Measurements from ENCODE around the gene CLNK.

Gene CLNK

DNA sequence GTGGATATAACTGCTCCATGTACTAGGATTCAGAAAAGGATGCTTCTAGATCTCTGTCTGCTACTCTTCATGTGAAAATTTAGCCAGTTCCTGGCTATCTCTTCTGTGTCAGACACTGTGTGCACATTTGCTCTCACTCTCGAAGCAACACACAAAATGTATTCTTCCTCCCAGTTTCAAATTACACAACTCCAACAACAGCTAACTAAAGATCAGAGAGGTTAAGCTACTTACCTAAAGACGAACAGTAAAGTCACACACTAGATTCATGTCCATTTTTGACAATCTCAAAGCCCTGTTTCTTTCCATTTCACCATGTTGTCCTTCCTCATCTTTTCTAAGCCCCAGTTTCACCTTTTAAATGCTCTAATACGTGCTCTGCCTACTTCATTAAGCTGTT is 2.2 kb downstream of the CLNK start:
- DNase-seq (ENCODE audit: low read depth) = no peak
- TF ChIP-seq, protein P1, sequence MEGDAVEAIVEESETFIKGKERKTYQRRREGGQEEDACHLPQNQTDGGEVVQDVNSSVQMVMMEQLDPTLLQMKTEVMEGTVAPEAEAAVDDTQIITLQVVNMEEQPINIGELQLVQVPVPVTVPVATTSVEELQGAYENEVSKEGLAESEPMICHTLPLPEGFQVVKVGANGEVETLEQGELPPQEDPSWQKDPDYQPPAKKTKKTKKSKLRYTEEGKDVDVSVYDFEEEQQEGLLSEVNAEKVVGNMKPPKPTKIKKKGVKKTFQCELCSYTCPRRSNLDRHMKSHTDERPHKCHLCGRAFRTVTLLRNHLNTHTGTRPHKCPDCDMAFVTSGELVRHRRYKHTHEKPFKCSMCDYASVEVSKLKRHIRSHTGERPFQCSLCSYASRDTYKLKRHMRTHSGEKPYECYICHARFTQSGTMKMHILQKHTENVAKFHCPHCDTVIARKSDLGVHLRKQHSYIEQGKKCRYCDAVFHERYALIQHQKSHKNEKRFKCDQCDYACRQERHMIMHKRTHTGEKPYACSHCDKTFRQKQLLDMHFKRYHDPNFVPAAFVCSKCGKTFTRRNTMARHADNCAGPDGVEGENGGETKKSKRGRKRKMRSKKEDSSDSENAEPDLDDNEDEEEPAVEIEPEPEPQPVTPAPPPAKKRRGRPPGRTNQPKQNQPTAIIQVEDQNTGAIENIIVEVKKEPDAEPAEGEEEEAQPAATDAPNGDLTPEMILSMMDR (IDR thresholded peaks at IDR 0.05; ENCODE audit: low read length, missing control alignments) = no peak

DNA sequence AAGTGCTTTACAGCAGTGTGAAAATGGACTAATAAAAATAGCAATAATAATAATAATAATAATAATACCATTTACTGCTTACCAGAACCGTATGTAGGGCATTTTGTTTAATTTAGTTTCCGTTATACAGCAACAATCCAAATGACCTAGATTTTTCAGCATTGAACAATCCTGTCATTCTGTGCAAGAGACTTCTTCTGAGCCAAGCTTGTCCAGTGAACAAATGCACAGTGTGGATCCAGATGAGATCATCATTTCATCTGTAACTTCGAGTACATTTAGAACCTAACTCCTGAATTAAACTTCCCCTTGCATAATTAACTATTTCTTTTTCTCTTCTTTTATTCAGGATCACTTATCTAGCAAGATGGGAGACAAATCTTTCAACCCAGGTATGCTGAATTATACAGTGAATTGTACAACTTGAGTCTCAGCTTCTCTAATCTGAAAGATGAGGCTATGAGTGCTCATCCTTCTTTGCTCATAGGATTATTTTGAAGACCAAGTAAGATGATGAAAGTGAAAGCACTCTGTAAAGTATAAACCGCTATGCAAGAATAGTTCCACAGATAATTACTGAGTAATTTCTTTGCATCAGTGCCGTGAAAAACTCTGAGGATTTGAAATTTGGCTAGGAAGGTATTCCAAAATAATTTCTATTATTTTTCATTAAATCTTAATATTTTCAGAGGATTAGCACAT is 6.6 kb downstream of the CLNK start:
- H3K4me3 ChIP-seq (replicated peaks; ENCODE audit: low read depth, low read length) = no peak overlapping the region
- DNase-seq (ENCODE audit: low read depth) = no peak
- TF ChIP-seq, protein P1 (IDR thresholded peaks at IDR 0.05; ENCODE audit: low read length, missing control alignments) = no peak

More for the DNA sequence above, 2.2 kb downstream of the CLNK start:
- no peak overlapping the region for H3K4me3 ChIP-seq (replicated peaks; ENCODE audit: low read depth, low read length)

DNA sequence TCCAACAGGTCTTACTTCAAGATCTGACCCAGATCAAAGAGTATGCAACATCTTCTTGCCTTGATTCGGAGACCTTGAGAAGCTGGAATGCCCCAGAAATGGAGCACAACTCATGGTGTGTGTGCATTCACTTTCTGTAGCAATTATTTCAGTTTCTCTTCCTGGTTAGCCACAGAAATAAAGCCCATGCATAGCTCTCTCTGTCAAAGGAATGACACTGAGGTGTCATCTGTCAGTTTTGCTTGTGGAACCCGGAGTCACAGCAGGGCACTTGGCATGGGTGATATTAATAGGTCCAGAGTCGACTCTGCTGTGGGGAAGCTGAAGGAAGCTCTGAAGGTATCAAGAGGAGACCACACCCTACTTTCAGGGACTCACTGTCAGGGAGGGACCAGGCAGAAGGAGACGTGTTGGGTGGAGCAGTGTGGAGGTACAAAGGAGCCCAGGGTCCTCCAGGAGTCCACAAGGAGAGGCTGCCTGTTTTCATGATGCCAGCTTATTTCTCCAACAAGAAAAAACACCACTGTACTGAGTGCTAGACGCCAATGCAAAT is 10.7 kb downstream of the CLNK start:
- TF ChIP-seq, protein P1 (IDR thresholded peaks at IDR 0.05; ENCODE audit: low read length, missing control alignments) = no peak
- DNase-seq (ENCODE audit: low read depth) = no peak
- H3K4me3 ChIP-seq (replicated peaks; ENCODE audit: low read depth, low read length) = no peak overlapping the region

DNA sequence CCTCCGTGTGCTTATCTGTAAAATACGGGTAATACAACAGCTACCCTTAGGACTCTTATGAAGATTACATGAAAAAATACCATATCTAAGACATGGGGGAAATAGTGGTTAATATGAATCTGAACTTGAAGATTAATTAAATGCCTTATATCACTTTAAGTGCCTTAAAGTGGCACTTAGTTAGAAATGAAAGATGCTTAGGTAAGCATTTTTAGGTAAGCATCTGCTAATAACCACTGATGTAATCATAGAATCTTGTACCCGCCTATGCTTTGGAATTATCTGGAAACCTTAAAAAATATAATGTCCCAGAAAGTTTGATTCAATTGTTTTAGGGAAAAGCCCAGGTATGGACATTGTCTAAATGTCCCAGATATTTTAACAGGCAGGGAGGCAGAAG is 12.2 kb downstream of the CLNK start:
- TF ChIP-seq, protein P1 (IDR thresholded peaks at IDR 0.05; ENCODE audit: low read length, missing control alignments) = no peak
- DNase-seq (ENCODE audit: low read depth) = no peak
- H3K4me3 ChIP-seq (replicated peaks; ENCODE audit: low read depth, low read length) = no peak overlapping the region

DNA sequence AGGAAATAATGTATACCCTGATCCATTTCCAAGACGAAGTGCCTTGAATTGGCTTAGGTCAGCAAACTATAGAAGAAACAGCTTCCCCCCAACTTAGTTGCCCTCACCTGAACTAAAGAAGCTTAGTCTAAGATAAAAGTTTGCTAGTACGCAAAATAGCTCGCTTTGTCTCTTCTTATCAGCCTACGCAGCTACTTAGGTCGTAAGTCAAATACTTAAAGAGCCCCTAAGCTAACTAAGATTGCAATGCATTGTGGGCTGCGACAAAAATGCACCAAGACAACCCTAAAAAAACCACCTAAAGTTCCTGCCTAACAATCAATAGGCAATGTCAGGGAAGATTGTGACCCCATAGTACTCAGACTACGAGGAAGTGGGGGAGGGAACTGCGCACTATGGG is 12.8 kb downstream of the CLNK start:
- H3K4me3 ChIP-seq (replicated peaks; ENCODE audit: low read depth, low read length) = no peak overlapping the region
- TF ChIP-seq, protein P1 (IDR thresholded peaks at IDR 0.05; ENCODE audit: low read length, missing control alignments) = no peak
- no peak for DNase-seq (ENCODE audit: low read depth)

DNA sequence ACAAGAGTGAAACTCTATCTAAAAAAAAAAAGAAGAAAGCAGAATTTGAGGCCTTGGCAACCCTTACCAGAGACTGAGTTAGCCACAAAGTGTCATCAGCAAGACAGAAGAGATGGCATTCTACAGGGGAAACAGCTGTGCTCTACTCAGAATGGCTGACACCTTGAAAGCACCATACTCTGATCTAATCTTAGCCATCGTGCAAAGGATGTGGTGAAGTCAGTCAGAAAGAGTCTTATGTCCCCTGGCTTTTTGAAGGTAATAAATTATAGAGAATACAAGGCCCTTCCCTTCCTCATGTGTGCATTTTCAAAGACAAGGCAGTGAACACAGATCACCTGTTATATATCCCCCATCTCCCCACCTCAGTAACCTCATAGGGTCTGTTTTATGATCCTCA is 13.2 kb downstream of the CLNK start:
- DNase-seq (ENCODE audit: low read depth) = no peak
- H3K4me3 ChIP-seq (replicated peaks; ENCODE audit: low read depth, low read length) = no peak overlapping the region
- TF ChIP-seq, protein P1 (IDR thresholded peaks at IDR 0.05; ENCODE audit: low read length, missing control alignments) = no peak

DNA sequence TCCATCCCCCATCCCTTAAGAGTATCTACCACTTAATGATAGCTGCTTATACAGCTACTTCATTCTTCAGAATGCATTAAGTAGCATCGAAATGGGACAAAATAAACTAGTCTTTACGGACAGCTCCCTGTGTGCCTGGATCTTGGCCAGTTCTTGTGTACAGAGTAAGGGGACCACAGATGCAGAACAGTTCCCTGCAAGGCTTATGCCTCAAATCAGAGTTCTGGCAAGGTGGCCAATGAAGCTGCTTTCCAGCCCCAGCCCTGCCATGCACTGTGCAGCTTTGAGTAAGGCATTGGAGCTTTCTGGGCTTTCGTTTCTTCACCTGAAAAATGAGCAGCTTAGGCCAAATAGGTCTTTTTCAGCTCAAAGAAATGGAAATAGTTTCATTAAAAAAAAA is 14.2 kb downstream of the CLNK start:
- no peak for DNase-seq (ENCODE audit: low read depth)
- H3K4me3 ChIP-seq (replicated peaks; ENCODE audit: low read depth, low read length) = no peak overlapping the region
- TF ChIP-seq, protein P1 (IDR thresholded peaks at IDR 0.05; ENCODE audit: low read length, missing control alignments) = no peak
